Stimulated activated naive CD8-positive, alpha-beta T cell treated with anti-CD3 and anti-CD28 coated beads, Interleukin-15, Interleukin-2, amounts not matched to agents 100 U/mL and 50 U/mL, for 24 hours (primary cell): ENCODE results near the gene HSPA1L.
"Not testable (repeated sequence)": the region's sequence is repeated elsewhere in the genome, so short reads cannot be mapped to it uniquely, and the experiment has no call there.

Source experiments
- ATAC-seq: fragments of 150-1000 bp; cut with Tn5 transposase; one replicate; pipeline ENCODE4 v1.10.0; 2021
- DNase-seq: peaks from one replicate; pipeline ENCODE4 v3.0.0; 2021

HSPA1L gene

DNA sequence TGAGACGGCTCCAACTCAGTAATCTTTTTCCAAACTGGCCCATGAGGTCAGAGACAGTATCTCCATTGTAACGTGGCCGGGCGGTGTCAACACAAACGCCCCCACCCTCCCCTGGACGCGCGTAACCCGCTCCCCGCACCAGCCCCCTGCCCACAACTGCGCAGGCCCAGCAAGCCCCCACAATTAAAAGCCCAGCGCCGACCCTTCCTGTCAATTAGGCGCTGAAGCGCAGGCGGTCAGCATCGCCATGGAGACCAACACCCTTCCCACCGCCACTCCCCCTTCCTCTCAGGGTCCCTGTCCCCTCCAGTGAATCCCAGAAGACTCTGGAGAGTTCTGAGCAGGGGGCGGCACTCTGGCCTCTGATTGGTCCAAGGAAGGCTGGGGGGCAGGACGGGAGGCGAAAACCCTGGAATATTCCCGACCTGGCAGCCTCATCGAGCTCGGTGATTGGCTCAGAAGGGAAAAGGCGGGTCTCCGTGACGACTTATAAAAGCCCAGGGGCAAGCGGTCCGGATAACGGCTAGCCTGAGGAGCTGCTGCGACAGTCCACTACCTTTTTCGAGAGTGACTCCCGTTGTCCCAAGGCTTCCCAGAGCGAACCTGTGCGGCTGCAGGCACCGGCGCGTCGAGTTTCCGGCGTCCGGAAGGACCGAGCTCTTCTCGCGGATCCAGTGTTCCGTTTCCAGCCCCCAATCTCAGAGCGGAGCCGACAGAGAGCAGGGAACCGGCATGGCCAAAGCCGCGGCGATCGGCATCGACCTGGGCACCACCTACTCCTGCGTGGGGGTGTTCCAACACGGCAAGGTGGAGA, at the start of gene HSPA1L, which contains the start of gene HSPA1A:
TSS of gene HSPA1L (minus strand) at position 259 of the 814 bp plus-strand sequence. CDS start 3,311 bp downstream, outside the sequence.
TSS of gene HSPA1A (plus strand) at position 519 of the 814 bp plus-strand sequence. CDS start at position 733, 214 bp downstream.
- ATAC-seq = peak; percentile 39
- DNase-seq = peak; percentile 76

DNA sequence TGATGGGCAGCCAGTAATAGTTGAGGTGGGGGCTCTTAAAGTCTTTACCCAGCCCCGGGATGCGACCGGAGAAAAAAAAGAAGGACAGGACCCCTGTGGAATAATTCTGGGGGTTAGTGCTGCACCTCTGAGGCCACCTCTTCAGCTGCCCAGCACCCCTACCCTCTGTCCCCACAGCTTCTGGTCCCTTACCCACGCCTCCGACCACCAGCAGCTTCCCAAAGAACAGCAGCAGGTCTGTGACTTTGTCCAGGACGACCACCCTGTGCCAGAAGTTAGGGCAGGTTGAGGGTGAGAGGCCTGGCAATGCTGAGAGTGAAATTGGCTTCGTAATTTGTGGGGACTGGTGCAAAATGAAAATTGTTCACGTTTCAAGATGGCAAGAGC, 49.7 kb upstream of the HSPA1L start:
- ATAC-seq = no peak
- no peak for DNase-seq

DNA sequence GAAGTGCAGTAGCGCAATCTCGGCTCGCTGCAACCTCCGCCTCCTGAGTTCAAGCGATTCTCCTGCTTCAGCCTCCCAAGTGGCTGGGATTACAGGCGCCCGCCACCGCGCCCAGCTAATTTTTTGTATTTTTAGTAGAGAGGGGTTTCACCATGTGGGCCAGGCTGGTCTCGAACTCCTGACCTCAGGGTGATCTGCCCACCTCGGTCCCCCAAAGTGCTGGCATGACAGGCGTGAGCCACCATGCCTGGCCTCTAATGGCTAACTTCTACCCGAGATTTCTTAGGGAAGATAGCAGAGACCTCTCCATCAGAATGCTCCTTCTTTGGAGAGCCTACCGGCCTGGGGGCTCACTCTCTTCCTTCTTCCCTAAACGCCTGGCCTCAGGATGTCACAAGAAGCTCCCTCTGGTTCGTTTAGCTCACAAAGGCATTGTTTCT, 49.1 kb upstream of the HSPA1L start:
- peak; percentile 32 for DNase-seq
- not testable (repeated sequence) for ATAC-seq

DNA sequence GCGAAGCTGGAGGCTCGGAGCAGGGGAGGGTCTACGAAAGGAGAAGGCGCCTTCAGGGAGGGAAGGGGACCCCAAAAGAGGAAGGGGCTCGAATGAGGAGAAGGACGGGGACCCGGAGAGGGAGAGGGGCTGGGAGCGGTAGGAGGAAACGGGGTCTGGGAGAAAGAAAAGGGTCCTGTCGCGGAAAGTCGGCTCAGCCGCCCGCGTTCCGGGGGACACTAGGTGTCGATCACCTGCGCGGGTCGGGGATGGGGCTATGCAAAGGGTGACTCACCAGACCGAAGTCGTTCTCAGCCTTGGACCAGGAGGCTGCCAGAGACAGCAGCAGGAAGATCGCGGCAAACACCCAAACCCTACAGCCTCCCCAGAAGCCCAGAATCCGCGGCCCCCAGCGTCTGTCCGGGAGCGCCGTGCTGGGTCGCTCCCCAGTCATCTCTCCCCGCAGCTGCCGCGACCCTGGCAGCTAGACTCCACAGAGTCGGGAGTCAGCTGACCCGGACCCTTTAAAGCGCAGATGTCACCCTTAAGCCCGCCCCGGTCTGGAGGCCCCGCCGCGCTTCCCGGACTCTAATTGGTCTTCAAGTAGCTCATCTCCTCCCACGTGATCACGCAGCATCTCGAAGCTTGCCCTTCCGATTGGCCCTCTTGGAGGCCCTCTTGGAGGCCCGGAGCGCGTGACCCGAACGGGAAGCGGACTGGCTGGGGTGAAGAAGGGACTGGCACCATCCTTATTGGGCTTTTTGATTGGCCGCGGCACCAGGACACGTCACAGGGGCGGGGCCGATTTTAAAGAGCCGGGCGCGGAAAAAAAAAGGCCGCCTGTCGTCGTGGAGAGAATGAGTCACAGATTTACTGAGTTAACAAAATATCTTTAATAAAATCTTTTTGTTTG, 47.5 kb upstream of the HSPA1L start, which contains the start of gene NEU1:
TSS of gene NEU1 (minus strand) at position 478 of the 892 bp plus-strand sequence. CDS start at position 433, 45 bp downstream.
- peak; percentile 97 for ATAC-seq

DNA sequence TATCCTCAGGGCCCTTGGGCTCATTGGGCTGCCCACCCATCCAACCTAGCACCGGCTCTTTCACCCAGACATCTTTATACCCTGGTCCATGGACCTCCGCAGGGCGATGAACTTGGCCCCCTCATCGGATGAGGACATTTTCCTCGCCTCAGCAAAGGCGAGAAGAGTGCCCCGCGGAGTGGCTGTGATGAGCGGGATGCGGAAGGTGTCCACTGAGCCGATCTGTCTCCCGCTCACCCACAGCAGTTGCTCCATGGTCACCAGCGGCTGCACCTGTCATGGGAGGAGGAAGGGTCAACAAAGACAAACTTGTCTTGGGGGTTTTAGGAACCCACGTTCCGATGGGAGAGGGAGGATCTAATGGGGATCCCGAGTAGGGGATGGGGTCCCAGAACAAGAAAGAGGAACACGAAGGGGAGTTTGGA, 46.8 kb upstream of the HSPA1L start:
- DNase-seq (no peak), ATAC-seq (no peak)

More for the DNA sequence above, 47.5 kb upstream of the HSPA1L start, which contains the start of gene NEU1:
- peak; percentile 98 for DNase-seq

DNA sequence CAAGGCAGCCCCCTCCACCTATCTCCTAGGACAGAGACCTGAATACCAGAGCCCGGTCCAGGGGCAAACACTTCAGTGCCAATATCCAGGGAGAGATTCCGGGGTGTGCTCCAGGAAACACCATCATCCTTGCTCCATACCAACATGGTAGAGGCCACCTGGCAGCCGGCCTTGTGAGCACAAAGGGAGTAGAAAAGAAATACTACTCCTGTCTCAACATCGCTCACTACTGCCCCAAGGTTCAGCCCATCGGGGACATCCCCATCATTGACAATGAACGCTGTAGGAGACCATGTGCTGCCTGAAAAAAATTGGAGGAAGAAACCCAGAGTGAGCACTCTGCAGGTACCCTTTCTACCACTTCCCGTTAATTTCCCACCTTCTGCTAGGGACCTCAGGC, 46.1 kb upstream of the HSPA1L start:
- ATAC-seq (no peak), DNase-seq (no peak)

DNA sequence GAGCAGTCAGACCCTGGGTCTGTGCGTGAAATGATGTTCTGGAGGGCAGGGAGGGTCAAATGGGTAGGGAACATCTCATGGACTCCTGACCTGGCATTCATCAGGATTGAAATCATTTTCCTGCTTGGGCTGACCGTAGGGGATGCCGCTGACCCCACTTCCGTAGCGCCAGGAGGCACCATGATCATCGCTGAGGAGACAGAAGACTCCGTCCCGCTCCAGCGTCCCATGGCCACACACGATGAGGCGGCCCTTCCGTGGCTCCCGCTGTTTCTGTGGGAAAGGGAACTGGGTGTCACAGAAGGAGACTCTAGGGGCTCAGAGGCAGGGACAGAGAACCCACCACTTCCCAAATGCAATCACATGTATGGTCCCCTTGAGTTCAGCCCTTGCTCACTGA, 45.3 kb upstream of the HSPA1L start:
- ATAC-seq (no peak), DNase-seq (no peak)

DNA sequence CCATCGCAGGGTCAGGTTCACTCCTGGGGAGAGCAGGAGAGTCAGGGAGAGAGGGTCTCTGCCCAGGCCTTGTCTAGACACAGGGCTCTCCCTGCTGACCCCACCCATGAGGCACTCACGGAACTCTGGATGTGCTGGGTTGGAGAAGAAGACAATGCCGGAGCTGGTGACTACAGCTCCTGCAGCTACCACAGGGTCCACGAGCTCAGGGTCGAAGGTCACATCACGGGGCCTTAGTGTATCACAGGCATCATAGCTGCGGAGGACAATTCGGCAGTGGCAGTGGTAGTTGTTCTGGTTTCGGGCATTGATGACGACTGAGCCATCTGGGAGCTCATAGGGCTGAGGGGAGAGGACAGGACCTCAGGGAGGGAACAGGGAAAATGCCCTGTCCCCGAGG, 44.8 kb upstream of the HSPA1L start:
- ATAC-seq (no peak), DNase-seq (no peak)

DNA sequence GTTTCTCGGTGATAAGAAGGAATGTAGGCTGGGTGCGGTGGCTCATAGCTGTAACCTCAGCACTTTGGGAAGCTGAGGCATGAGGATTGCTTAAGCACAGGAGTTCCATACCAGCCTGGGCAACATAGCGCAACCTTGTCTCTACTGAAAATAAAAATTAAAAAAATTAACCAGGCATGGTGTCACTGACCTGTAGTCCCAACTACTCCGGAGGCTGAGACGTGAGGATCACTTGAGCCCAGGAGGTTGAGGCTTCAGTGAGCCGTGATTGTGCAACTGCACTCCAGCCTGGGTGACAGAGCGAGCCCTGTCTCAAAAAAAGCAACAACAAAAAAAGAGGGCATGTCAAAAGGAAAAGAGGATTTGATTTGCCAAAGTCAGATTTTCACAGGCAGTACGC, 43.6 kb upstream of the HSPA1L start:
- ATAC-seq (no peak), DNase-seq (no peak)

DNA sequence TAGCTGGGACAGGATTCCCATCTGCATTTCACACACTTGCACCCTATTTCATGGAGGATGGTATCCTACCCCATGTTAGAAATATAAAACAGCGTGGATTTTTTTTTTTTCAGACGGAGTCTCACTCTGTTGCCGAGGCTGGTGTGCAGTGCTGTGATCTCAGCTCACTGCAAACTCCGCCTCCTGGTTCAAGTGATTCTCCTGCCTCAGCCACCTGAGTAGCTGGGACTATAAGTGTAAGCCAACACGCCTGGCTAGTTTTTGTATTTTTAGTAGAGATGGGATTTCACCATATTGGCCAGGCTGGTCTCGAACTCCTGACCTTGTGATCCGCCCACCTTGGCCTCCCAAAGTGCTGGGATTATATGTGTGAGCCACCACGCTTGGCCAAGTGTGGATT, 42.7 kb upstream of the HSPA1L start:
- not testable (repeated sequence) for DNase-seq, ATAC-seq

DNA sequence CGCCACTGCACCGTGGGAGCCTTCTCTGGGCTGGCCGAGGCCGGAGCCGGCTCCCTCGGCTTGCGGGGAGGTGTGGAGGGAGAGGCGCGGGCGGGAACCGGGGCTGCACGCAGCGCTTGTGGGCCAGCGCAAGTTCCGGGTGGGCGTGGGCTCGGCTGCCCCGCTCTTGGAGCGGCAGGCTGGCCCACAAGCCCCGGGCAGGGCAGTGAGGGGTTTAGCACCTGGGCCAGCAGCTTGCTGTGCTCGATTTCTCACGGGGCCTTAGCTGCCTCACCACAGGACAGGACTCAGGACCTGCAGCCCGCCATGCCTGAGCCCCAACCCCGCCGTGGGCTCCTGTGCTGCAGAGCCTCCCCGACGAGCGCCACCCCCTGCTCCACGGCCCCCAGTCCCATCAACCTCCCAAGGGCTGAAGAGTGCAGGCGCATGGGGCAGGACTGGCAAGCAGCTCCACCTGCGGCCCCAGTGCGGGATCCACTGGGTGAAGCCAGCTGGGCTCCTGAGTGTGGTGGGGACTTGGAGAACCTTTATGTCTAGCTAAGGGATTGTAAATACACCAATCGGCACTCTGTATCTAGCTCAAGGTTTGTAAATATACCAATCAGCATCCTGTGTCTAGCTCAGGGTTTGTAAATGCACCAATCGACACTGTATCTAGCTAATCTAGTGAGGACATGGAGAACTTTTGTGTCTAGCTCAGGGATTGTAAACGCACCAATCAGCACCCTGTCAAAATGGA, 37.1 kb upstream of the HSPA1L start:
- not testable (repeated sequence) for DNase-seq, ATAC-seq

DNA sequence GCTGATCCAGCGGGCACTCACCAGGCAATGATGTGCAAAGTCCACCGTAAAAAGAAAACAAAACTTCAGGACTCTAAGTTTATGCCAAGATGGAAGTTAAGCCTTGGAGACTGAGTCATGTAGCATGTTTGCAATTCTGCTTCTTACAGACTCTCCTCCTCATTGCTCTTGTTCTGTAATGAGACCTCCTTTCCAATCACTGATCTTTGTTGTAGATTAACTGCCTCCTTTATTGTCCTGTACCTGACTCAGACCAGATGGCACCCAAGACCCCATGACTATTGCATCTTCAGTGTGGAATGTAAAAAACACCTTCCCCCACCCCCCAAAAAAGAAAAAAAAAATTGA, 36.4 kb upstream of the HSPA1L start:
- no peak for ATAC-seq
- DNase-seq = no peak

DNA sequence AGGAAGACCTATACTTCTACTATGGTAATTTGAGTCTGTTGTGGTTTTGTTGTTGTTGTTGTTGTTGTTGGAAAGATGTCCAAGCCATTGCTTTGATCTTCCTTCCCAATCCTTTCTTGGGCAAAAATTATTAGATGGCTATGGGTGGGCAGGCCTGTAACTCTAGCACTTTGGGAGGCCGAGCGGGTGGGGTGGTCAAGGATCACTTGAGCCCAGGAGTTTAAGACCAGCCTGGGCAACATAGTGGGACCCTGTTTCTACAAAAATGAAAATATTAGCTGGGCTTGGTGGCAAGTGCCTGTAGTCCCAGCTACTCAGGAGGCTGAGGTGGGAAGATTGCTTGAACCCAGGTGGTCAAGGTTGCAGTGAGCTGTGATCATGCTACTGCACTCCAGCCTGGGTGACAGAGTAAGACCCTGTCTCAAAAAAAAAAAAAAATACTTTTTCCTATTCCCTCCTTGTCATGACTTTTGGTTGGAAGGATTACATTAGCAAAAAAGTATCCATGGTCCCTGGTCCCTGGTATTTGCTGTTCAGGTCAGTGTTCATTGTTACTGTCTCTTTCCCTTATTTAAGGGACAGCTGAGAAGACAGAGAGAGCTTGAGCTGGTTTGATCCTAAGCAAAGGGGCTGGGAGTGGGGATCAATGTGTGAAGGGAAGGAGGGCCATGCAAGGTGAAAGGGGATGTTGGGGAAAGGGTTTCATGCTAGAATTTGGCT, 35.8 kb upstream of the HSPA1L start:
- DNase-seq (no peak), ATAC-seq (no peak)

DNA sequence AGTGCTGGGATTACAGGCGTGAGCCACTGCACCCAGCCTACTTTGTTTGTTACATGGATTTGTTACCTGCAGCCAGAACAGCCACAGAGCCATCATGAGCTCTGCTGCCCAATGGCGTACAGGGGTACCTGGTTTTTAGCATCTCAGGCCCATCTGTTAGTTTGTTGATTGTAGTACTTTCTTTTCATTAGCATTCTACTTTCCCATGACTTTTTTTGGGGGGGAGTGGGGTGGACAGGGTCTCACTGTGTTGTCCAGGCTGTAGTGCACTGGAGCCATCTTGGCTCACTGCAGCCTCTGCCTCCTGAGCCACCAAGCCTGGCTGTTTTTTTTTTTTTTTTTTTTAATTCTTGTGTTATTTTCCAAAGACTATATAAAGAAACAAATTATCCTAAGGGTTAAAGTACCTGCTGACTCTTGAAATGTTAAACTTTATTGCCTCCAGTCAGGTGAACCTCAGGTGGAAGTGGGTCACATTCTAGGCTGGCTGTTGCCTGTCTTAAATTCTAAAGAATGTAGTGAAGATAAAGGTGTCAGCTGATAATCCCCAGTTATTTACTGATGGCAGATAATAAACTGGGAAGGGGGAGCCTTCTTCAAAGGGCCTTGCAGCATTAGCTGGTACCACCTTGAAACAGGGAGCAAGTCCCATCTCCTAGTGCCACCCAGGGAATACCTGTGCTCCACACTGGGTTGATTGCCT, 32.3 kb upstream of the HSPA1L start:
- ATAC-seq = no peak

DNA sequence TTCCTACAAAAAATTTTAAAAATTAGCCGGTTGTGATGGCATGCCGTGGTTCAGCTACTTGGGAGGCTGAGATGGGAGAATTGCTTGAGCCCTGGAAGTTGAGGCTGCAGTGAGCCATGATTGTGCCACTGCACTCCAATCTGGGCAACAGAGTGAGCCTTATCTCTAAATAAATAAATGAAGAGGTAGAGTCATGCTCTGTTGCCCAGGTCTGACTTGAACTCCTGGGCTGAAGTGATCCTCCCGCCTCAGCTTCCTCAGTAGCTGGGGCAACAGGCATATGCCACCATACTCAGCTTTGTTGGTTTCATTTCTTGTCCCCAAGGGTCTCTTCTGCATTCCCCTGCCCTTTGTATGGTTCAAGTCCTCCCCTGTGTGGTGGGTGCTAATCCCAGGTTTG, 29.4 kb upstream of the HSPA1L start:
- no peak for DNase-seq
- ATAC-seq = no peak

More for the DNA sequence above, 32.3 kb upstream of the HSPA1L start:
- no peak for DNase-seq

DNA sequence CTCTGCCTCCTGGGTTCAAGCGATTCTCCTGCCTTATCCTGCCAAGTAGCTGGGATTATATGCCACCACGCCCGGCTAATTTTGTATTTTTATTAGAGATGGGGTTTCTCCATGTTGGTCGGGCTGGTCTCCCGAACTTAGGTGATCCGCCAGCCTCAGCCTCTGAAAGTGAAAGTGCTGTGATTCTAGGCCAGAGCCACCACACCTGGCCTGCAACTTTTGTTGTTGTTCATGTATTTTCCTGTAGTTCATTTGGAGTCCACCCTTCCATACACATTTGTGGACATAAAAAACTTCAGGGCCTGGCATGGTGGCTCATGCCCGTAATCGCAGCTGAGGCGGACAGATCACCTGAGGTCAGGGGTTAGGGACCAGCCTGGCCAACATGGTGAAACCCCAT, 27.0 kb upstream of the HSPA1L start:
- DNase-seq (peak; percentile 16), ATAC-seq (no peak)

DNA sequence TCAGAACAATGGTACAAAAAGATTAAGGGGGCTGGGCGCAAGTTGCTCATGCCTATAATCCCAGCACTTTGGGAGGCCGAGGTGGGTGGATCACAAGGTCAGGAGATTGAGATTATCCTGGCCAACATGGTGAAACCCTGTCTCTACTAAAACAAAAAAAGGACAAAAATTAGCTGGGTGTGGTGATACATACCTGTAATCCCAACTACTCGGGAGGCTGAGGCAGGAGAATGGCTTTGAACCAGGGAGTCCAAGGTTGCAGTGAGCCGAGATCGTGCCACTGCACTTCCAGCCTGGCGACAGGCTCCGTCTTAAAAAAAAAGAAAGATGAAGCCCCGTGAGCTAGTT, 24.7 kb upstream of the HSPA1L start:
- not testable (repeated sequence) for DNase-seq, ATAC-seq

DNA sequence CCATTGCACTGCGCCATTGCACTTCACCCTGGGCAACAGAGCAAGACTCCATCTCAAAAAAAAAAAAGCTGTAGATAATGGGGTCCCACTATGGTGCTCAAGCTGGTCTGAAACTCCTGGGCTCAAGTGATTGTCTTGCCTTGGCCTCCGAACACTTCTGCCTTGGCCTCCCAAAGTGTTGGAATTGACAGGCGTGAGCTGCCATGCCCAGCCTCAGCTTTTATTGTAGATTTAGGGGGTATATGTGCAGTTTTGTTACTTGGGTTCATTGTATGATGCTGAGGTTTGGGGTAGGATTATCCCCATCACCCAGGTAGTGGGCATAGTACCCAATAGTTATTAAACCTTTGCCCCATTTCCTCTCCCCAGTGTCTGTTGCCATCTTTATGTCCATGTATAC, 23.9 kb upstream of the HSPA1L start:
- ATAC-seq (no peak), DNase-seq (peak; percentile 7)

DNA sequence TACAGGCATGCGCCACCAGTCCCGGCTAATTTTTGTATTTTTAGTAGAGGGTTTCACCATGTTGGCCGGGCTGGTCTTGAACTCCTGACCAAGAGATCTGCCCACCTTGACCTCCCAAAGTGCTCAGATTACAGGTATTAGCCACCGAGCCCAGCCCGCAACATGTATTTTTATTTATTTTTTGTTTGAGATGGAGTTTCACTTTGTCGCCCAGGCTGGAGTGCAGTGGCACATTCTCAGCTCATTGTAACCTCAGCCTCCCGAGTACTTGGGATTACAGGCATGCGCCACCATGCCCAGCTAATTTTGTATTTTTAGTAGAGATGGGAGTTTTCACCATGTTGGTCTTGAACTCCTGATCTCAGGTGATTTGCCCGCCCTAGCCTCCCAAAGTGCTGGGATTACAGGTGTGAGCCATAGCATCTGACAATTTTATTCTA, 23.1 kb upstream of the HSPA1L start:
- not testable (repeated sequence) for DNase-seq, ATAC-seq

DNA sequence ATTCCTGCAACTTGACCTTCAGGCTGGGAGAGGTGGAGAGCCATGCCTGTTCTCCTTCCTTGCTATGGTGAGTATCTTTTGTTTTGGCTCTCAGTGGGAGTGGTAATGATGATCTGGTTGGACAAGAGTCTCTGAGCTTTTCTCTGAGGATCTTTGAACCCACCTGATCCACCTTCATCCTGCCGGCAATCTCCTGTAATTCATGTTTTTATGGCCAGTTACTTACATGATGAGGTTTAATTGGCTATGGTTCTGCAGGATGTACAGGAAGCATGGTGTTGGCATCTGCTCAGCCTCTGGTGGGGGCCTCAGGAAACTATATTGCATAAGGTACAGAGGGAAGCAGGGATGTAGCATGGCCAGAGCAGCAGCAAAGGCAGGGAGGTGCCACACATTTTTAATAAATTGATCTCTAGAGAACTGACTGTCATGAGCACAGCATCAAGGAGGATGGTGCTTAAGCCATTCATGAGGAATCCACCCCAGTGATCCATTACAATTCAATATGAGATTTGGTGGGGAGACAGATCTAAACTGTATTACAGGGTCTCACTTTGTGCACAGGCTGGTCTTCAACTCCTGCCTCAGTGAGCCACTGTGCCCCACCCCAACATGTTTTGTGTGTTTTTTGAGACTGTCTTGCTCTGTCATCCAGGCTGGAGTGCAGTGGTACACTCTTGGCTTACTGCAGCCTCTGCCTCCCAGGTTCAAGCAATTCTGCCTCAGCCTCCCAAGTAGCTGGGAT, 22.5 kb upstream of the HSPA1L start:
- no peak for ATAC-seq
- no peak for DNase-seq
